Measurements from ENCODE around the gene NIT1.

DNA sequence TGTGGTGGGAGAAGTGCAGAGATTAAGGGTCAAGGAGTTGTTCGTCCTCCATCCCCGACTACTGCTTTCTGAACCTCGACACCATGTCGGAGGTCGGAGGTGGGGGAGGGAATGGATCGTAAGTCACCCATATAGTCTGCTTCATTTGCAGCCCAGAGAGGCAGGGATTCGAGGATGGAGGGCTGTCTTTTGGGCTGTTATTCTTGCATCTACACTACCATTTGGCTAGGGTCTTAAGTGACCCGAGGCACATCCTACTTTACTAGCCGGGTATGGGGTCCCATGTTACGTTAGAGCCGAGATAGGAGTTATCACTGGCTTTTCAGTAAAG lies 42.0 kb downstream of the NIT1 start:
- TF ChIP-seq, protein P1, sequence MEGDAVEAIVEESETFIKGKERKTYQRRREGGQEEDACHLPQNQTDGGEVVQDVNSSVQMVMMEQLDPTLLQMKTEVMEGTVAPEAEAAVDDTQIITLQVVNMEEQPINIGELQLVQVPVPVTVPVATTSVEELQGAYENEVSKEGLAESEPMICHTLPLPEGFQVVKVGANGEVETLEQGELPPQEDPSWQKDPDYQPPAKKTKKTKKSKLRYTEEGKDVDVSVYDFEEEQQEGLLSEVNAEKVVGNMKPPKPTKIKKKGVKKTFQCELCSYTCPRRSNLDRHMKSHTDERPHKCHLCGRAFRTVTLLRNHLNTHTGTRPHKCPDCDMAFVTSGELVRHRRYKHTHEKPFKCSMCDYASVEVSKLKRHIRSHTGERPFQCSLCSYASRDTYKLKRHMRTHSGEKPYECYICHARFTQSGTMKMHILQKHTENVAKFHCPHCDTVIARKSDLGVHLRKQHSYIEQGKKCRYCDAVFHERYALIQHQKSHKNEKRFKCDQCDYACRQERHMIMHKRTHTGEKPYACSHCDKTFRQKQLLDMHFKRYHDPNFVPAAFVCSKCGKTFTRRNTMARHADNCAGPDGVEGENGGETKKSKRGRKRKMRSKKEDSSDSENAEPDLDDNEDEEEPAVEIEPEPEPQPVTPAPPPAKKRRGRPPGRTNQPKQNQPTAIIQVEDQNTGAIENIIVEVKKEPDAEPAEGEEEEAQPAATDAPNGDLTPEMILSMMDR (IDR thresholded peaks at IDR 0.05; ENCODE audit: low read depth, low read length) = no peak
- TF ChIP-seq EZH2phosphoT487 (IDR thresholded peaks at IDR 0.05; ENCODE audit: low read depth) = no peak
